Fibroblast of lung (primary cell): ENCODE measurements around the gene ZNF532. TPM values are rescaled to one million over a fixed set of nuclear protein-coding genes. Genes with fewer than 3 reads are reported as not detected.

ENCODE experiments used
- DNase-seq, 2 donors: peaks; one replicate each; pipeline versions ENCODE4 v3.0.0 to v3.0.0-alpha.2; 2010; ENCODE audit warnings: low read depth in 2 of 2
- H2AFZ ChIP-seq: 2 replicates; pipeline ENCODE4 v1.5.1; 2012; ENCODE audit warnings: low read length, control low read depth, inconsistent platforms
- H3K27ac ChIP-seq: 2 replicates; pipeline ENCODE4 v1.5.1; 2011; ENCODE audit warnings: low read length, control low read depth; ENCODE audit not compliant: insufficient read depth
- H3K27me3 ChIP-seq: 2 replicates; pipeline ENCODE4 v1.5.1; 2011; ENCODE audit warnings: mild to moderate bottlenecking, low read length; ENCODE audit not compliant: control insufficient read depth, insufficient read depth
- H3K36me3 ChIP-seq: 2 replicates; pipeline ENCODE4 v1.5.1; 2011; ENCODE audit warnings: low read length; ENCODE audit not compliant: control insufficient read depth, insufficient read depth
- H3K4me1 ChIP-seq: 2 replicates; pipeline ENCODE4 v1.5.1; 2011; ENCODE audit warnings: low read length; ENCODE audit not compliant: control insufficient read depth, insufficient read depth; ENCODE audit errors: extremely low read depth
- H3K4me2 ChIP-seq: 2 replicates; pipeline ENCODE4 v1.5.1; 2011; ENCODE audit warnings: low read length, control low read depth; ENCODE audit not compliant: insufficient read depth; ENCODE audit errors: extremely low read depth
- H3K4me3 ChIP-seq, 4 experiments: fragments of 200-600 bp in 1 of 4; sonication (generic) in 1 of 4; replicated peaks in 1 of 4; 2 replicates each; pipeline ENCODE4 v1.5.1; 2011 to 2016; ENCODE audit warnings: low read length in 4 of 4, low read depth in 3 of 4, mild to moderate bottlenecking in 3 of 4, control low read depth in 2 of 4, inconsistent platforms in 1 of 4, mixed read lengths in 1 of 4; ENCODE audit not compliant: insufficient read depth in 1 of 4; ENCODE audit errors: control extremely low read depth in 1 of 4
- H3K79me2 ChIP-seq: 2 replicates; pipeline ENCODE4 v1.5.1; 2012; ENCODE audit warnings: mild to moderate bottlenecking, low read length, inconsistent platforms; ENCODE audit not compliant: control insufficient read depth, insufficient read depth
- H3K9ac ChIP-seq: 2 replicates; pipeline ENCODE4 v1.5.1; 2011; ENCODE audit warnings: mild to moderate bottlenecking, low read length, control low read depth; ENCODE audit not compliant: insufficient read depth
- H3K9me3 ChIP-seq: 2 replicates; pipeline ENCODE4 v1.5.1; 2012; ENCODE audit warnings: low read depth, low read length; ENCODE audit not compliant: control insufficient read depth, insufficient read depth
- H4K20me1 ChIP-seq: 2 replicates; pipeline ENCODE4 v1.5.1; 2011; ENCODE audit warnings: low read length; ENCODE audit not compliant: control insufficient read depth, insufficient read depth; ENCODE audit errors: extremely low read depth
- CTCF ChIP-seq, 2 donors: IDR thresholded peaks in 1 of 2; conservative IDR thresholded peaks in 1 of 2; 1 replicate in 1 of 2; 2 replicates in 1 of 2; pipeline ENCODE4 v1.5.1; 2011 to 2012; ENCODE audit warnings: low read length in 2 of 2, control low read depth in 1 of 2, inconsistent platforms in 1 of 2, low read depth in 1 of 2, mild to moderate bottlenecking in 1 of 2
- EZH2 ChIP-seq: IDR thresholded peaks from 2 replicates; pipeline ENCODE4 v1.5.1; 2012; ENCODE audit warnings: low read length, control low read depth, mild to moderate bottlenecking; ENCODE audit errors: missing control alignments
- polyA plus RNA-seq, 2 donors: library from polyadenylated mRNA; depleted of rRNA in 1 of 2; stranded (reverse) in 1 of 2; unstranded in 1 of 2; fragments of >200 nt; gene quantifications; 2 replicates each; pipeline ENCODE4 v1.2.1, GENCODE V29; 2011 to 2012; ENCODE audit warnings: missing spikeins in 1 of 2
- total RNA-seq: library from RNA; depleted of rRNA; stranded (reverse); fragments of >200 nt; gene quantifications from 2 replicates; pipeline ENCODE4 v1.2.1, GENCODE V29; 2014

ZNF532 gene
- total and polyA plus RNA-seq, 2 donors (not counting 1 experiment from before 2014, with no cell fraction given) = 57.3 to 64.6 TPM

GRCh38 chr18:58978916-58979315, 114.2 kb downstream of the ZNF532 start:
- TF ChIP-seq EZH2 (no peak), CTCF (conservative IDR thresholded peaks at IDR 0.05 in 1 of 2, IDR thresholded peaks at IDR 0.05 in 1 of 2; ENCODE audit: low read depth in 1 of 2, low read length in 2 of 2) (no peak)
- Histone ChIP-seq H3K9me3 (no peaks in the 10 kb centered on the region), H3K9ac (no peak overlapping the region), H3K27ac (no peak overlapping the region), H3K36me3 (peaks cover 10% of the 10 kb centered on the region), H3K79me2 (no peaks in the 10 kb centered on the region), H4K20me1 (no peaks in the 10 kb centered on the region), H3K4me1 (no peaks in the 10 kb centered on the region), H3K4me2 (no peak overlapping the region), H2AFZ (no peak overlapping the region), H3K4me3 (no peak overlapping the region), H3K27me3 (no peaks in the 10 kb centered on the region)
- DNase-seq = no peak

GRCh38 chr18:58979615-58980014, 114.9 kb downstream of the ZNF532 start:
- no peaks in the 10 kb centered on the region for H3K27me3 ChIP-seq
- H3K9me3 ChIP-seq = no peaks in the 10 kb centered on the region
- no peak overlapping the region for H3K27ac ChIP-seq
- no peaks in the 10 kb centered on the region for H3K79me2 ChIP-seq
- no peaks in the 10 kb centered on the region for H4K20me1 ChIP-seq
- H3K4me3 ChIP-seq = no peak overlapping the region
- H2AFZ ChIP-seq = no peak overlapping the region
- no peak for DNase-seq
- H3K4me2 ChIP-seq = no peak overlapping the region
- TF ChIP-seq EZH2 (no peak), CTCF (conservative IDR thresholded peaks at IDR 0.05 in 1 of 2, IDR thresholded peaks at IDR 0.05 in 1 of 2; ENCODE audit: low read depth in 1 of 2, low read length in 2 of 2) (no peak)
- peaks cover 10% of the 10 kb centered on the region for H3K36me3 ChIP-seq
- no peaks in the 10 kb centered on the region for H3K4me1 ChIP-seq
- no peak overlapping the region for H3K9ac ChIP-seq

GRCh38 chr18:58980991-58981390, 116.3 kb downstream of the ZNF532 start:
- TF ChIP-seq CTCF (conservative IDR thresholded peaks at IDR 0.05 in 1 of 2, IDR thresholded peaks at IDR 0.05 in 1 of 2; ENCODE audit: low read depth in 1 of 2, low read length in 2 of 2) = no peak
- no peak for TF ChIP-seq EZH2
- Histone ChIP-seq H3K27me3 (no peaks in the 10 kb centered on the region), H3K4me2 (no peak overlapping the region), H3K9me3 (no peaks in the 10 kb centered on the region), H3K36me3 (peaks cover 10% of the 10 kb centered on the region), H3K4me1 (no peaks in the 10 kb centered on the region), H4K20me1 (no peaks in the 10 kb centered on the region), H3K79me2 (no peaks in the 10 kb centered on the region), H3K27ac (no peak overlapping the region), H3K4me3 (no peak overlapping the region), H3K9ac (no peak overlapping the region), H2AFZ (no peak overlapping the region)
- DNase-seq = no peak
